K562 (cell line): ENCODE results near the gene BBS1. TPM values are rescaled to one million over a fixed set of nuclear protein-coding genes. Genes with fewer than 3 reads are reported as not detected.

ENCODE experiments used
- ARNT ChIP-seq, 2 experiments: fragments of 450-650 bp; IDR thresholded peaks; 2 replicates each; pipeline ENCODE4 v1.6.1; 2016; ENCODE audit warnings: mild to moderate bottlenecking in 1 of 2
- CREB1 ChIP-seq, 2 experiments: sonication (generic) in 1 of 2; formaldehyde crosslinking in 1 of 2; IDR thresholded peaks; 2 replicates each; pipeline versions ENCODE4 v1.6.1 to v1.8.0; 2012 to 2022; ENCODE audit warnings: inconsistent platforms in 1 of 2, mild to moderate bottlenecking in 1 of 2, missing genetic modification reagents in 1 of 2, moderate library complexity in 1 of 2
- EGR1 ChIP-seq: fragments of 450-650 bp; conservative IDR thresholded peaks from 2 replicates; pipeline ENCODE4 v1.6.1; 2017; ENCODE audit warnings: mild to moderate bottlenecking
- HDAC1 ChIP-seq, 2 experiments: fragments of 450-650 bp; IDR thresholded peaks; 2 replicates each; pipeline ENCODE4 v1.6.1; 2016 to 2017; ENCODE audit warnings: inconsistent platforms in 1 of 2, mild to moderate bottlenecking in 1 of 2, moderate library complexity in 1 of 2
- MAZ ChIP-seq, 2 experiments: fragments of 450-650 bp in 1 of 2; sonication (generic) in 1 of 2; formaldehyde crosslinking; IDR thresholded peaks in 1 of 2; conservative IDR thresholded peaks in 1 of 2; 2 replicates each; pipeline versions ENCODE4 v1.4.0 to v1.5.0; 2020; ENCODE audit warnings: mild to moderate bottlenecking in 1 of 2, missing genetic modification reagents in 1 of 2
- MEF2D ChIP-seq: conservative IDR thresholded peaks from 2 replicates; pipeline ENCODE4 v1.6.1; 2016; ENCODE audit warnings: low read depth, missing genetic modification characterization, missing compliant biosample characterization
- RBM14 ChIP-seq: fragments of 200-400 bp; formaldehyde crosslinking; IDR thresholded peaks from 2 replicates; pipeline ENCODE4 v1.6.1; 2018; ENCODE audit warnings: low read depth, mild to moderate bottlenecking, low read length, moderate library complexity, borderline replicate concordance; ENCODE audit not compliant: insufficient read depth
- RBM15 ChIP-seq: fragments of 200-400 bp; formaldehyde crosslinking; IDR thresholded peaks from 2 replicates; pipeline ENCODE4 v1.6.1; 2018; ENCODE audit warnings: mild to moderate bottlenecking, low read length, moderate library complexity; ENCODE audit not compliant: insufficient read depth
- ZBTB11 ChIP-seq, 3 experiments: fragments of 200-800 bp in 1 of 3; fragments of 250-450 bp in 1 of 3; fragments of 450-650 bp in 1 of 3; sonication (Bioruptor Pico) in 1 of 3; sonication (Bioruptor generic) in 1 of 3; formaldehyde crosslinking in 1 of 3; IDR thresholded peaks; 2 replicates each; pipeline versions ENCODE4 v1.6.1 to v1.8.0; 2016 to 2022; ENCODE audit warnings: mild to moderate bottlenecking in 2 of 3, missing genetic modification characterization in 2 of 3, missing compliant biosample characterization in 1 of 3, moderate library complexity in 1 of 3
- ZFX ChIP-seq: sonication (generic); formaldehyde crosslinking; IDR thresholded peaks from 2 replicates; pipeline ENCODE4 v1.8.0; 2022; ENCODE audit warnings: mild to moderate bottlenecking, missing genetic modification reagents, moderate library complexity
- ZHX1 ChIP-seq: fragments of 150-350 bp; conservative IDR thresholded peaks from 2 replicates; pipeline ENCODE4 v1.6.1; 2014; ENCODE audit warnings: low read length
- ZNF584 ChIP-seq: fragments of 200-800 bp; sonication (Bioruptor generic); IDR thresholded peaks from 2 replicates; pipeline ENCODE4 v1.6.1; 2016; ENCODE audit warnings: low read depth, mild to moderate bottlenecking, missing genetic modification characterization, missing compliant biosample characterization
- polyA plus RNA-seq, 8 experiments: library from polyadenylated mRNA; depleted of rRNA in 4 of 8; stranded (reverse) in 5 of 8; unstranded in 3 of 8; fragments of >200 nt; fragmentation: Nextera tagmentation in 2 of 8; fragmentation: Illumina TruSeq in 1 of 8; extraction: Ambion mirVana in 2 of 8; extraction: Trizol in 1 of 8; gene quantifications; 2 replicates each; pipeline versions ENCODE4 v1.2.1 to v1.2.3, GENCODE V29; 2011 to 2014; ENCODE audit warnings: inconsistent platforms in 1 of 8, missing spikeins in 1 of 8
- total RNA-seq, 7 experiments: library from RNA; depleted of rRNA in 6 of 7; stranded (reverse); fragments of >200 nt in 6 of 7; fragmentation: Illumina TruSeq in 2 of 7; extraction: Trizol in 2 of 7; gene quantifications; 2 replicates each; pipeline versions ENCODE4 v1.2.1 to v1.2.3, GENCODE V29; 2011 to 2021; ENCODE audit warnings: low replicate concordance in 1 of 7
- TF ChIP-seq, protein P1 (sequence below), 2 experiments: IDR thresholded peaks; 2 replicates each; pipeline ENCODE4 v1.6.1; 2012; ENCODE audit warnings: improper control_type of control experiment in 2 of 2, low read depth in 2 of 2, low read length in 2 of 2, borderline replicate concordance in 1 of 2
- TF ChIP-seq, protein P2 (sequence below): fragments of 250-450 bp; sonication (Bioruptor Pico); IDR thresholded peaks from 2 replicates; pipeline ENCODE4 v1.8.0; 2022; ENCODE audit warnings: moderate library complexity, mild to moderate bottlenecking, inconsistent platforms

BBS1 gene
- total and polyA plus RNA-seq, 9 of the 15 experiments (the other 6 are each of a cell fraction or from before 2014, with no cell fraction given), result 9.0 to 19.8 (median 12.1) TPM

DNA sequence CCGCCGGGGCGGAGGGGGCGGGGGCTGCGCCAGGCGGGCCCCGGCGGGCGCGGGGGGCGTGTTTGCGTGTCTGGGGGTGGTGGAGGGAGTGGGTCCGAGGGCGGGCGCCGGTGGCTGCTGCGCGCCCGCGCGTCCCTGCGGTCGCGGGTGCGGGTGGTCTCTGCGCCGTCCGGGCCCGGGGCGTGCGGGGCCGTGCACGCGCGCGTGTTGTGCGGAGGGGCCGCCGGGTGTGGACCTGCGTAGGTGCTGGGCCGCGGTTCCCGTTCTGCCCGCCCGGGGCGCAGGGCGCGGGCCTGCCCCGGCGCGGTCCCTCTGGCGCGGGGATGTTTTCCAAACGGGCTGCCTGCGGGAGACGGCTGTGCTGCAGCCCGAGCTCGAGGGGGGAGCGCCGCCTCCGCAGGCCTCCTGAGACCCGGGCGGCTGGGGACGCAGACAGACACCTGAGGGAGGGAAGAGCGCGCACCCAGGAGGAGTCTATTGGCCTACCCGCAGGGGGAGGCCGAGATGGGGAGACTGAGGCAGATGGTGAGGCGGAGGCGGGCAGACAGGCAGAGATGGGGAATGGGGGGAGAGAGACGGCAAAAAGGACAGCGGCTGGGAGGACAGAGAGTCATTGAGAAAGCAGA lies 43.3 kb upstream of the BBS1 start (continued):
- TF ChIP-seq ZHX1 (no peak), MEF2D (tag) (no peak), RBM15 (no peak), ARNT (IDR thresholded peaks at IDR 0.05) (no peak), RBM14 (no peak), CREB1 (IDR thresholded peaks at IDR 0.05) (no peak), CREB1 (CRISPR knock-in tag; IDR thresholded peaks at IDR 0.05) (peak; percentile 49), ZBTB11 (CRISPR knock-in tag; IDR thresholded peaks at IDR 0.05) (peak in 1 of 3 experiments; percentile 55; a peak in 1 of 6 replicates), EGR1 (0 out of 2 replicates have a peak, but pooled peaks have one; percentile 11), ZNF584 (CRISPR knock-in tag) (no peak), HDAC1 (IDR thresholded peaks at IDR 0.05) (0 out of 4 replicates have a peak, but pooled peaks of 1 of the 2 experiments have one; percentile 22), MAZ (CRISPR knock-in tag; conservative IDR thresholded peaks at IDR 0.05 in 1 of 2, IDR thresholded peaks at IDR 0.05 in 1 of 2) (0 out of 4 replicates have a peak, but pooled peaks of 1 of the 2 experiments have one; percentile 19), ZFX (CRISPR knock-in tag) (no peak; the same call in 1 of the 2 replicates)
- TF ChIP-seq, protein P1, sequence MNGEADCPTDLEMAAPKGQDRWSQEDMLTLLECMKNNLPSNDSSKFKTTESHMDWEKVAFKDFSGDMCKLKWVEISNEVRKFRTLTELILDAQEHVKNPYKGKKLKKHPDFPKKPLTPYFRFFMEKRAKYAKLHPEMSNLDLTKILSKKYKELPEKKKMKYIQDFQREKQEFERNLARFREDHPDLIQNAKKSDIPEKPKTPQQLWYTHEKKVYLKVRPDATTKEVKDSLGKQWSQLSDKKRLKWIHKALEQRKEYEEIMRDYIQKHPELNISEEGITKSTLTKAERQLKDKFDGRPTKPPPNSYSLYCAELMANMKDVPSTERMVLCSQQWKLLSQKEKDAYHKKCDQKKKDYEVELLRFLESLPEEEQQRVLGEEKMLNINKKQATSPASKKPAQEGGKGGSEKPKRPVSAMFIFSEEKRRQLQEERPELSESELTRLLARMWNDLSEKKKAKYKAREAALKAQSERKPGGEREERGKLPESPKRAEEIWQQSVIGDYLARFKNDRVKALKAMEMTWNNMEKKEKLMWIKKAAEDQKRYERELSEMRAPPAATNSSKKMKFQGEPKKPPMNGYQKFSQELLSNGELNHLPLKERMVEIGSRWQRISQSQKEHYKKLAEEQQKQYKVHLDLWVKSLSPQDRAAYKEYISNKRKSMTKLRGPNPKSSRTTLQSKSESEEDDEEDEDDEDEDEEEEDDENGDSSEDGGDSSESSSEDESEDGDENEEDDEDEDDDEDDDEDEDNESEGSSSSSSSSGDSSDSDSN (IDR thresholded peaks at IDR 0.05; ENCODE audit: borderline replicate concordance in 1 of 2, low read depth in 2 of 2, low read length in 2 of 2), result peak; percentile 91 to 94
- TF ChIP-seq, protein P2, sequence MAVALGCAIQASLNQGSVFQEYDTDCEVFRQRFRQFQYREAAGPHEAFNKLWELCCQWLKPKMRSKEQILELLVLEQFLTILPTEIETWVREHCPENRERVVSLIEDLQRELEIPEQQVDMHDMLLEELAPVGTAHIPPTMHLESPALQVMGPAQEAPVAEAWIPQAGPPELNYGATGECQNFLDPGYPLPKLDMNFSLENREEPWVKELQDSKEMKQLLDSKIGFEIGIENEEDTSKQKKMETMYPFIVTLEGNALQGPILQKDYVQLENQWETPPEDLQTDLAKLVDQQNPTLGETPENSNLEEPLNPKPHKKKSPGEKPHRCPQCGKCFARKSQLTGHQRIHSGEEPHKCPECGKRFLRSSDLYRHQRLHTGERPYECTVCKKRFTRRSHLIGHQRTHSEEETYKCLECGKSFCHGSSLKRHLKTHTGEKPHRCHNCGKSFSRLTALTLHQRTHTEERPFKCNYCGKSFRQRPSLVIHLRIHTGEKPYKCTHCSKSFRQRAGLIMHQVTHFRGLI (CRISPR knock-in tag), result no peak
